Measurements from ENCODE around the gene JPH3. TPM values are rescaled to one million over a fixed set of nuclear protein-coding genes. Genes with fewer than 3 reads are reported as not detected.

Gene JPH3
- total RNA-seq, 1 experiment from 2014 or later, result not detected

- no peak overlapping the region for H3K4me3 ChIP-seq
- no peak for TF ChIP-seq CTCF (conservative IDR thresholded peaks at IDR 0.05)
- no peak for TF ChIP-seq EZH2 (IDR thresholded peaks at IDR 0.05; ENCODE audit: low read depth)
- no TSS peak for BruUV-seq (replicated peaks)
Measured at GRCh38 chr16:87700406-87701077, 98.2 kb downstream of the JPH3 start.

GRCh38 chr16:87701078-87701460, 98.8 kb downstream of the JPH3 start:
- TF ChIP-seq CTCF (conservative IDR thresholded peaks at IDR 0.05) (no peak), EZH2 (IDR thresholded peaks at IDR 0.05; ENCODE audit: low read depth) (no peak)
- Histone ChIP-seq H3K4me2 (no peak overlapping the region), H3K27ac (no peak overlapping the region), H4K20me1 (ENCODE audit: insufficient read depth) (peaks cover 11% of the 10 kb centered on the region; the same call in 1 of the 2 replicates), H2AFZ (no peak overlapping the region), H3K9me3 (ENCODE audit: insufficient read depth, low read depth) (no peaks in the 10 kb centered on the region), H3K36me3 (ENCODE audit: low read depth) (peaks cover 4% of the 10 kb centered on the region; the same call in 1 of the 2 replicates), H3K4me1 (replicated peaks; ENCODE audit: insufficient read depth) (no peaks in the 10 kb centered on the region), H3K79me2 (ENCODE audit: low read depth) (no peaks in the 10 kb centered on the region), H3K9me2 (ENCODE audit: insufficient read depth) (no peaks in the 10 kb centered on the region), H3F3A (ENCODE audit: insufficient read depth, low read depth) (no peaks in the 10 kb centered on the region), H3K27me3 (ENCODE audit: insufficient read depth, low read depth) (no peaks in the 10 kb centered on the region), H3K4me3 (no peak overlapping the region)
- BruUV-seq (replicated peaks), result no TSS peak
- ChIA-PET POLR2A (ENCODE audit: unreplicated experiment) (no interaction called here), CTCF (no interaction called here)
- DNase-seq, result no peak
- intact Hi-C loops (cut with micrococcal nuclease; ENCODE audit: unreplicated experiment), result no loop called here

More at GRCh38 chr16:87700406-87701077, 98.2 kb downstream of the JPH3 start:
- Histone ChIP-seq H3F3A (ENCODE audit: insufficient read depth, low read depth) (no peaks in the 10 kb centered on the region), H2AFZ (no peak overlapping the region), H3K79me2 (ENCODE audit: low read depth) (no peaks in the 10 kb centered on the region), H3K36me3 (ENCODE audit: low read depth) (peaks cover 4% of the 10 kb centered on the region; the same call in 1 of the 2 replicates), H3K4me1 (replicated peaks; ENCODE audit: insufficient read depth) (no peaks in the 10 kb centered on the region), H3K27me3 (ENCODE audit: insufficient read depth, low read depth) (no peaks in the 10 kb centered on the region), H3K9me3 (ENCODE audit: insufficient read depth, low read depth) (no peaks in the 10 kb centered on the region), H4K20me1 (ENCODE audit: insufficient read depth) (peaks cover 10% of the 10 kb centered on the region), H3K9me2 (ENCODE audit: insufficient read depth) (no peaks in the 10 kb centered on the region), H3K4me2 (no peak overlapping the region), H3K27ac (no peak overlapping the region)
- DNase-seq, result no peak
- intact Hi-C loops (cut with micrococcal nuclease; ENCODE audit: unreplicated experiment), result no loop called here
- ChIA-PET CTCF (no interaction called here), POLR2A (ENCODE audit: unreplicated experiment) (no interaction called here)

GRCh38 chr16:87701505-87701921, 99.2 kb downstream of the JPH3 start:
- H3K4me3 ChIP-seq, result no peak overlapping the region
- H3K4me1 ChIP-seq (replicated peaks; ENCODE audit: insufficient read depth), result no peaks in the 10 kb centered on the region
- no peaks in the 10 kb centered on the region for H3K27me3 ChIP-seq (ENCODE audit: insufficient read depth, low read depth)
- no peak overlapping the region for H3K4me2 ChIP-seq
- TF ChIP-seq CTCF (conservative IDR thresholded peaks at IDR 0.05) (no peak), EZH2 (IDR thresholded peaks at IDR 0.05; ENCODE audit: low read depth) (no peak)
- POLR2A ChIA-PET (ENCODE audit: unreplicated experiment), result no interaction called here
- no peak overlapping the region for H2AFZ ChIP-seq
- peaks cover 11% of the 10 kb centered on the region; the same call in 1 of the 2 replicates for H4K20me1 ChIP-seq (ENCODE audit: insufficient read depth)
- no peaks in the 10 kb centered on the region for H3F3A ChIP-seq (ENCODE audit: insufficient read depth, low read depth)
- CTCF ChIA-PET, result no interaction called here
- H3K9me2 ChIP-seq (ENCODE audit: insufficient read depth), result no peaks in the 10 kb centered on the region
- intact Hi-C loops (cut with micrococcal nuclease; ENCODE audit: unreplicated experiment), result no loop called here
- H3K9me3 ChIP-seq (ENCODE audit: insufficient read depth, low read depth), result no peaks in the 10 kb centered on the region
- no peak overlapping the region for H3K27ac ChIP-seq
- peaks cover 4% of the 10 kb centered on the region; the same call in 1 of the 2 replicates for H3K36me3 ChIP-seq (ENCODE audit: low read depth)
- DNase-seq, result no peak
- BruUV-seq (replicated peaks), result no TSS peak
- no peaks in the 10 kb centered on the region for H3K79me2 ChIP-seq (ENCODE audit: low read depth)
